GM19455 (cell line): Measurements from ENCODE around the gene ALK.

Source experiments
- ATAC-seq: cut with Tn5 transposase; IDR thresholded peaks from one replicate; pipeline ENCODE4 v1.9.1; 2021; ENCODE audit not compliant: unreplicated experiment

The ALK gene

GRCh38 chr2:29426354-29426753 lies 495.0 kb downstream of the ALK start:
- ATAC-seq = no peak

GRCh38 chr2:29425866-29426265 lies 495.5 kb downstream of the ALK start:
- ATAC-seq = no peak

- ATAC-seq = no peak
Measured at GRCh38 chr2:29423061-29423666, 498.2 kb downstream of the ALK start.

GRCh38 chr2:29420999-29421782 lies 500.2 kb downstream of the ALK start:
- no peak for ATAC-seq

GRCh38 chr2:29420464-29420863 lies 500.9 kb downstream of the ALK start:
- no peak for ATAC-seq

GRCh38 chr2:29417630-29418029 lies 503.8 kb downstream of the ALK start:
- no peak for ATAC-seq

GRCh38 chr2:29412197-29412925 lies 509.0 kb downstream of the ALK start:
- no peak for ATAC-seq

- no peak for ATAC-seq
Measured at GRCh38 chr2:29405707-29406106, 515.7 kb downstream of the ALK start.

GRCh38 chr2:29405266-29405665 lies 516.1 kb downstream of the ALK start:
- no peak for ATAC-seq

GRCh38 chr2:29401994-29402393 lies 519.4 kb downstream of the ALK start:
- ATAC-seq = no peak

GRCh38 chr2:29400930-29401653 lies 520.3 kb downstream of the ALK start:
- no peak for ATAC-seq

GRCh38 chr2:29398384-29399237 lies 522.8 kb downstream of the ALK start:
- ATAC-seq = no peak

GRCh38 chr2:29397713-29398112 lies 523.7 kb downstream of the ALK start:
- no peak for ATAC-seq

GRCh38 chr2:29397039-29397438 lies 524.3 kb downstream of the ALK start:
- ATAC-seq = no peak

GRCh38 chr2:29394981-29395350 lies 526.4 kb downstream of the ALK start:
- no peak for ATAC-seq

GRCh38 chr2:29394311-29394980 lies 526.9 kb downstream of the ALK start:
- ATAC-seq = no peak

GRCh38 chr2:29393676-29394075 lies 527.7 kb downstream of the ALK start:
- no peak for ATAC-seq

- no peak for ATAC-seq
Measured at GRCh38 chr2:29392774-29393173, 528.6 kb downstream of the ALK start.

GRCh38 chr2:29390136-29390535 lies 531.2 kb downstream of the ALK start:
- ATAC-seq = no peak

- no peak for ATAC-seq
Measured at GRCh38 chr2:29389686-29390085, 531.7 kb downstream of the ALK start.
